ENCODE results near the gene SHISA9. TPM values are rescaled to one million over a fixed set of nuclear protein-coding genes. Genes with fewer than 3 reads are reported as not detected.

The SHISA9 gene
- total RNA-seq, 2 donors from 2014 or later, result 20.5 to 24.0 TPM

DNA sequence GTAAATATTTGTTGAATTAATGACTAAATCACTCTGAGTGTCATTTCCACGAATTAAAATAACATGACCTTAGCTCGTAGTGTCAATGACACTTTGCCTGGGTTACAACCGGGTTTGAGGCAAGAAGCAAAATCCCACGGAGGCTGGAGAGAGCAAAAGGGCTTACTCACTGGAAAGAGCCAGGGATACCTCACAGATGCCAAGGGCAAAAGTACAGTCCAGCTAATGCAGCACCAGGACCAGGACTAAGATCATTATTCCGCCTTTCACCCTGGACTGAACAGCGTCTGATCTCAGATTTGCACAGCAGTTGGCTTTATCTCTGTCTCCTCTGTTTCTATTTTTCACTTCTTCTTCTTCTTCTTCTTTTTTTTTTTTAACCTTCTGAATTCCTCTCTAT lies 175.5 kb downstream of the SHISA9 start:
- intact Hi-C loops (cut with DNase I), result no loop called here
- no peaks in the 10 kb centered on the region for H3K36me3 ChIP-seq
- no peaks in the 10 kb centered on the region for H3K9me3 ChIP-seq
- no peak for DNase-seq (ENCODE audit: low spot score)
- no peaks in the 10 kb centered on the region for H3K4me1 ChIP-seq (replicated peaks)
- H3K27me3 ChIP-seq (replicated peaks; ENCODE audit: insufficient read depth), result no peaks in the 10 kb centered on the region
- 67% methylated on average over 6 of the region's 6 CpGs for WGBS
- H3K27ac ChIP-seq, result no peak overlapping the region
- TF ChIP-seq POLR2AphosphoS5 (IDR thresholded peaks at IDR 0.05), result no peak
- TF ChIP-seq POLR2A (IDR thresholded peaks at IDR 0.05), result no peak
- no peak for TF ChIP-seq CTCF (IDR thresholded peaks at IDR 0.05)
- H3K4me3 ChIP-seq, result no peak overlapping the region

DNA sequence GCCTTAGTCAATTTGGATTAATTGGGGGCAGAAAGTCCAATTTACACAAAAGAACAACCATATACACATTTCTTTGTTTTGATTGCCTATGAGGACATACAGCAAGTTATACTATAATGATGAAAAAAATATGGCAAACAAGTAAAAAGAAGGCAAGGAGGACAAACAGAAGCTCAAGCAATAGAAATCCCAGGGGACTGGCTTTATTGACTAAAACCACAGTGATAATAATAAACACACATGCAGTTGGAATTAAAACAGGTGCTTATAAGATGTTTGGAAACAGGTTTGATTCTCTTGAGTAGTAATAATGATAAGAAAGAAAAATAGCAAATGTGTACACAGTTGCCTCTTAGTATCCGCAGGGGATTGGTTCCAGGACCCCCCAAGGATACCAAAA lies 176.4 kb downstream of the SHISA9 start:
- Histone ChIP-seq H3K9me3 (no peaks in the 10 kb centered on the region), H3K4me1 (replicated peaks) (no peaks in the 10 kb centered on the region), H3K27me3 (replicated peaks; ENCODE audit: insufficient read depth) (no peaks in the 10 kb centered on the region), H3K36me3 (no peaks in the 10 kb centered on the region), H3K27ac (no peak overlapping the region), H3K4me3 (no peak overlapping the region)
- WGBS, result 76% methylated on average over 1 of the region's 1 CpG
- no peak for TF ChIP-seq POLR2A (IDR thresholded peaks at IDR 0.05)
- TF ChIP-seq POLR2AphosphoS5 (IDR thresholded peaks at IDR 0.05), result no peak
- no peak for TF ChIP-seq CTCF (IDR thresholded peaks at IDR 0.05)
- intact Hi-C loops (cut with DNase I), result no loop called here
- no peak for DNase-seq (ENCODE audit: low spot score)

- TF ChIP-seq CTCF (IDR thresholded peaks at IDR 0.05) (no peak), POLR2AphosphoS5 (IDR thresholded peaks at IDR 0.05) (no peak), POLR2A (IDR thresholded peaks at IDR 0.05) (no peak)
- intact Hi-C loops (cut with DNase I), result no loop called here
- Histone ChIP-seq H3K36me3 (no peaks in the 10 kb centered on the region), H3K27me3 (replicated peaks; ENCODE audit: insufficient read depth) (no peaks in the 10 kb centered on the region), H3K4me1 (replicated peaks) (no peaks in the 10 kb centered on the region), H3K4me3 (no peak overlapping the region), H3K9me3 (no peaks in the 10 kb centered on the region), H3K27ac (no peak overlapping the region)
- 87% methylated on average over 3 of the region's 3 CpGs for WGBS
- DNase-seq (ENCODE audit: low spot score), result no peak
These were observed 179.1 kb downstream of the SHISA9 start for GRCh38 chr16:13080531-13080930.

DNA sequence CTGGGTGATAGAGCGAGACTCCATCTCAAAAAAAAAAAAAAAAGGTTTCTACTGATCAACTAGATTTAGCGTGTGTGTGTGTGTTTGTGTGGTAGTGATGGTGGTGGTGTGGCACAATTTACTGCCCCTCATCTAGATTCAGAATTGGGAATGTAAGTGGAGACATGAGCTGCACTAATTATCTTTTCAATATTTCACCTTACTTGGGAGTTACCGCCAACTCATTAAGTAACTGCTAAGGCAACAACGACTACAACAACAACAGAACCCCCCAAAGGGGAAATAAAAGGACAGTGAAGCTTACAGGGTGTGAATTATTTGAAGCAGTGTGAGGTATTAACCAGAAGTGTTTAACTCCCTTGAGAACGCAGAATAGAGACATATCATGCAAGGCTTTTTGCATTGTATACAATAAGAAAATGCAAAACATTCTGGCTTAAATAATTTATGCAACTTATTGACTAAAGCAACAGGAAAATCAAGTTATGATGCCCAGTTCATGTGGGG lies 180.5 kb downstream of the SHISA9 start:
- TF ChIP-seq POLR2AphosphoS5 (IDR thresholded peaks at IDR 0.05), result no peak
- TF ChIP-seq POLR2A (IDR thresholded peaks at IDR 0.05), result no peak
- H3K27me3 ChIP-seq (replicated peaks; ENCODE audit: insufficient read depth), result no peaks in the 10 kb centered on the region
- 90% methylated on average over 5 of the region's 5 CpGs for WGBS

DNA sequence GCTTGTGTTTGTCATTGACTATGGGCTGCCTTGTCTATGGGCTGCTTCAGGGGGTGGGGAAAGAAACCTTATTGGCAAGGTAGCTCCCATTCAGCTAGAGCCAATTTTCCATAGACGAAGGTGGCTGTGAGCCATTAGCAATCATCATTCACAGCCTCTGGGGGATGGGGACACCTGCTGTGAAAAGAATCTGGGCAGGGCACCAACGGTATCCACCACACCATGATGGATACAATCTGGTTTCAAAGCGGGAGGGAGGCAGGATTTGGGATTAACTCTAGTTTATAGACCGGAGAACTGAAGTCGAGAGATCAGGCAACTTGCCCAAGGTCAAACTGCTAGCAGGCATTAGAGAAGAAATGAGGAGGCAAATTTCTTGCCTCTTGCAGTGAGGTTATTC lies 182.3 kb downstream of the SHISA9 start:
- Histone ChIP-seq H3K4me3 (no peak overlapping the region), H3K9me3 (no peaks in the 10 kb centered on the region), H3K36me3 (no peaks in the 10 kb centered on the region), H3K27ac (peak overlapping the region in 1 of 2 donors; percentile 52), H3K27me3 (replicated peaks; ENCODE audit: insufficient read depth) (no peaks in the 10 kb centered on the region), H3K4me1 (replicated peaks) (no peaks in the 10 kb centered on the region)
- intact Hi-C loops (cut with DNase I), result no loop called here
- no peak for TF ChIP-seq CTCF (IDR thresholded peaks at IDR 0.05)
- no peak for TF ChIP-seq POLR2A (IDR thresholded peaks at IDR 0.05)
- WGBS, result 49% methylated on average over 5 of the region's 5 CpGs
- DNase-seq (ENCODE audit: low spot score), result no peak

More for the DNA sequence above, 180.5 kb downstream of the SHISA9 start:
- Histone ChIP-seq H3K36me3 (no peaks in the 10 kb centered on the region), H3K4me1 (replicated peaks) (no peaks in the 10 kb centered on the region), H3K27ac (no peak overlapping the region), H3K9me3 (no peaks in the 10 kb centered on the region), H3K4me3 (no peak overlapping the region)
- no peak for DNase-seq (ENCODE audit: low spot score)
- intact Hi-C loops (cut with DNase I), result no loop called here

All from prostate gland (tissue), 2 donors.